Measurements from ENCODE around the gene MEGF11.

- TF ChIP-seq CTCF (IDR thresholded peaks at IDR 0.05) (no peak), POLR2A (IDR thresholded peaks at IDR 0.05) (no peak)
Measured at GRCh38 chr15:65979837-65980236, 273.7 kb downstream of the MEGF11 start.
